Activated CD8-positive, alpha-beta memory T cell treated with anti-CD3 and anti-CD28 coated beads, Interleukin-2, amount 50 U/mL, for 1 hour (primary cell): ENCODE measurements around the gene CCP110.
A peak's percentile ranks its signal among the peaks of the same experiment; 100 is the strongest.
"Not testable (repeated sequence)": the region's sequence is repeated elsewhere in the genome, so short reads cannot be mapped to it uniquely, and the experiment has no call there.

Source experiments
- DNase-seq: peaks from one replicate; pipeline ENCODE4 v3.0.0-alpha.2; 2020; ENCODE audit errors: extremely low read depth

The CCP110 gene

DNA sequence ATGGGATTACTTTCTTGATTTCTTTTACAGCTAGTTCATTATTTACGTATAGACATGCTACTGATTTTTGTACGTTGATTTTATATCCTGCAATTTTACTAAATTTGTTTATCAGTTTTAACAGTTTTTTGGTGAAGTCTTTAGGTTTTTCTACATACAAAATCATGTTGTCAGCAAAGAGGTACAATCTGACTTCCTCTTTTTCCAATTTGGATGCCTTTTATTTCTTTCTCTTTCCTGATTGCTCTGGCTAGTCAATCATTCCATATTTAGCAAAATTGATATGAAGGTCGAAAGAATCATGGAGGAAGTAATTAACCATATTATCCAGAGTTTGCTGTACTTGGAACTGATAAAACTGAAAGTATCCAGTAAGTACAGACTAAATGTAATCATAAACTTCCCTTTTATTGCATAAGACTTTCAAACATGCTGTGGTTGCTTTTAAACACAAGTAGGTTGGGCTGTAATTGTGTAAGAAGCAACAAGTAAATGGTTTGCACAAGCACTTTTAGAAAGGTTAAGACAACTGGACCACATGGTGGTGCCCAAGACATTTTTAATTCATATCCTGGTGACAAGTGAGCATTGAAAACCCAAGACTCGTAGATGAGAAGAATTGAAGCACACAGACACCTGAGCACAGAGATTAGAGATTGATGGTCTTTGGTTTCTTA, 10.2 kb upstream of the CCP110 start:
- no peak for DNase-seq

DNA sequence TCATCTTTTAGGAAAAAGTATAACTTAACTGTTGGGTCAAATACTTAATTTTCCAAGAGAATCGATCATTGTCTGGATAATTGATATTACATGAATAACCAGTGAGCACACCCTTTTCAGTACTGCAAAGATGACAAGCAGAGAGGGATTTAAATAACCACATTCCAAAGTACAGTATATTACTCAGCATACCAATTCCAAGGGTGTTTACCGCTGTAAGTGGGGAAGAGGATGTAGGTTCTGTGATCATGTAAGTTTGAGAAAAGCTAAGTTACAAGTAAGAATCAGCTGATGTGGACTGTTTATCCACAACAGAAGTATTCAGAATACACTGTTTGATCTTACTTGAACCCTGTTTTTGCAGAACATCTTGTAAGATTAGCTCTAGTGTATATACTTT, 8.0 kb upstream of the CCP110 start:
- DNase-seq, result no peak

DNA sequence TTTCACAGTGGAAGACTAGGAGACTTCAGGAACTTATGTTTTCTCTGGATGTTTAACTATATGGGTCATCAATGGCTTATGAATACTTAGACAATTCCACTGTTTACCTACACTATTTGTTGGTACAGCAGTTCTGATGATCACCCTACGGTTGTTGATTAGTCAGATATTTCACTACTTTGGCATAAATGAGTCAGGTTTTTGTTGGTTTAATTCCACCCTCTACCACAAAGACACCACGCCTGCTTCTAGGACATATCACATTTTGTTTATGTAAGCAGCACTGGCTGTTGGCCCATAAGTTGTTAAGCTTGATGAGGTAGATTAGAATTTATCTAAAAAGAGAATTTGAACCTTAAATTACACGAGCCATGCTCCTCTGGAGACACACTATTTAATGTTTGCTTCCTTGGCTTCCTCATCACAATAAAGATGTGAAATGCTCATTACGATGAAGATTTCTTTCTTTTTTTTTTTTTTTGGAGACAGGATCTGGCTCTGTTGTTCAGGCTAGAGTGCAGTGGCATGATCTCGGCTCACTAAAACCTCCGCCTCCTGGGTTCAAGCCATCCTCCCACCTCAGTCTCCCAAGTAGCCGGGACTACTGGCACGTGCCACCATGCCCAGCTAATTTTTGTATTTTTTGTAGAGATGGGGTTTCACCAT, 6.2 kb upstream of the CCP110 start:
- no peak for DNase-seq

DNA sequence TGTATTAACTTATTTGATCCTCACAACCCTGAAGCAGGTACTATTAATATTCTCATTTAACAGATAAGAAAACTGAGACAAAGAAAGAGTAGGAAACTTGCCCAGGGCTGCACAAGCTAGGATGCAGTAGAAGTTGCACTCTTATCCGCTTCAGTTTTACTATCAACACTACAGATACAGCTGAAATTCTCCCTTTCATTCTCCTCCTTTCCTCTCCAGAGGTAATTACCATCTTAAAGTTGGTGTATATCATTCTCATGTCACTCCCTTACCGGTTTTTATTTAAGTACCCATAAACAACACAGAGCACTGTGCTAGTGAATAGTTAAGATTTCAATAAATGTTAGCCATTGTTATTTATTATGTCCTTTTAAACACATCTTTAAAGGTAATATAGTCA, 5.4 kb upstream of the CCP110 start:
- DNase-seq, result no peak

GRCh38 chr16:19520861-19521331, 2.8 kb upstream of the CCP110 start:
- DNase-seq, result no peak

- peak; percentile 86 for DNase-seq
Measured at GRCh38 chr16:19521471-19522396, 2.0 kb upstream of the CCP110 start, which contains the start of gene GDE1. Gene GDE1, minus strand, starts transcription at chr16:19522098. Its CDS starts 134 bp downstream, at chr16:19521964.

GRCh38 chr16:19522397-19522732, 1.4 kb upstream of the CCP110 start:
- DNase-seq, result no peak

DNA sequence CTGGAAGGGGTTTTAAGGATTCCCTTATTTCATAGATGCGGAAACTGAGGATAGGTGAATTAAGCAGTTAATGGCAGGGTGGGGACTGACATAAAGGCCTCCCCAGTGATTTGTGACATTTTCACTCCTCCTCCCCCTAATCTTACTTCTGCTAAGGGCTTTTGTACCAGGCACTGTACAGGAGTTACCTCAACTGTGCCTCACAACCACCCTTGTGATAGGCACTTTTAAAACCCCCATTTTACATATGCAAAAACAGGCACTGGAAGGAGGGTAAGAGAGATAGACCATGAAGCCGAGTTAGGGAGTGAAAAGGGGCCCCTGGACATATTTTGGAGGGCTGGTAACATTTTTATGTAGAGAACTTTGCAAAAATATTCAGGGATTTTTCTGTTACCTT, 982 bp upstream of the CCP110 start:
- DNase-seq, result no peak

DNA sequence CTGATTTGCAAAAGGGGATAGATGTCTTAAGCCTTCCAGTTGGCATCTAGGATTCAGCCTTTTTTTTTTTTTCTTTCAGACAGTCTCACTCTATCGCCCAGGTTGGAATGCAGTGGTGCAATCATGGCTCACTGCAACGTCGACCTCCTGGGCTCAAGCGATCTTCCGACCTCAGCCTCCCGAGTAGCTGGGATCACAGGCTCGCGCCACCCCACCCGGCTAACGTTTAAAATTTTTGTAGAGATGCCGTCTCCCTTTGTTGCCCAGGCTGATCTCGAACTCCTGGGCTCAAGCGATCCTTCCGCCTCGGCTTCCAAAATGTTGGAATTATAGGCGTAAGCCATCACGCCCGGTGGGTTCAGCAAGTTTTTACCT, 571 bp upstream of the CCP110 start:
- DNase-seq, result no peak

DNA sequence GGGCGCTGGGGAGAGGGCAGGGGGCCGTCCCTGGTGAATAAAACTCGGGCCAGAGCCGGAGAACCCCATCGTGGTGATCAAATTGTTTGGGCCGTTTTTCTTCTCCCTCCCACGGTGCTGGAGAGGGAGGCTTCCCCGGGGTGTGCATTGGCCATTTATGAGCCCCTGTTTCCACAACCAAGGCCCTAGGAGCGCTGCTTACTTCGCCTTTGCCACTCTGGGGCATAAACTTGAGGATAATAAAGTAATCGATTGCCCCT, 544 bp downstream of the CCP110 start:
- DNase-seq, result no peak

DNA sequence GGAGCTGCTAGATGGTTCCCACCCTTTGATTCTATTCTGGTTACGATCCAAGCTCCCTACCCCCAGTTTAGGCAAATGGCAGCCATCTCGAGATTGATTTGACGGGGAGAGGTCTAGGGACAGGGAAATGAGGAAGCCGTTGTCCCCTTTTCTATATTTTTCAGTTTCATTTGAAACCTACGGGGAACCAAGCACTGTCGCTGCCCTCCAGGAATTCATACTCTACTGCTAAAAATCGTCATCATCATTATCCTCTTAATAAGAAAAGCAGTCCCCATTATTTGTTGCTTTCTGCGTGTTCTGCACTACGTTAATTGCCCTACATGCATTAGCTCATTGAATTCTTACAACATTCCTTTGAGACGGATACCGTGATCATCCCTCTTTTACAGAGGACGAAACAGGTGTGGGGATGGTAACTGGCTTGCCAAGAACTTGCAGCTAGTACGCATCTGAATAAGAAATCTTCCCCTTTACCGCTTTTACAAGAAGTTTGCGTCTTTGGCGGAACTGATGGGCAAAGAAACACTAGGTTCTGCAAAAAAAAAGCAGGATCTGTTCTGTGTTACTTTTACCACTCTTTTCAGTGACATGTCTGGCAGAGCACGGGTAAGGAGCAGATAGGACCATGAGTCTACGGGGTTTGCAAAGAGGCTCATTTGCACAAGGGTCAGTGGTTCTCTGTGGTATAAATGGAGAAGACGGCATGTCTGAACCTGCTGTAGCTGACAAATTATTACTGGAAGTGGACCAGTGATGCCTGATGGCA, 1.1 kb downstream of the CCP110 start:
- DNase-seq, result no peak

DNA sequence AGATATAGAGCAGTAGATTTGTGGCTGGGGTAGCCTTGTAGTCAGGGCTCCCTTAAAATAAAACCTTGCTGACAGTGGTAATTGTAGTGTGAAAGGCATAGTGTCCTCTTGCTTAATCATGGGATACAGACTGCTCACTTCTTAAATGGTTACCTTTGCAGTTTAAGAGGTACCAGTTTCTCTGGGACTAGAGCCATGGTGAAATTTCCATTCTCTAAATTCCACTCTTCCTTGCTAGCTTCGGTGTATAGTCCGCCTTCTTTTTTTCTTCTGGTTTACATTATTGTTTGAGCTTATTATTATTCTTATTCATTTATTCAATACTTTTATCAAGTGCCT, 1.6 kb downstream of the CCP110 start:
- no peak for DNase-seq

- no peak for DNase-seq
Measured at GRCh38 chr16:19527161-19527560, 3.4 kb downstream of the CCP110 start.

GRCh38 chr16:19528666-19529065, 4.9 kb downstream of the CCP110 start:
- no peak for DNase-seq

- DNase-seq, result no peak
Measured at GRCh38 chr16:19532601-19533000, 8.9 kb downstream of the CCP110 start.

DNA sequence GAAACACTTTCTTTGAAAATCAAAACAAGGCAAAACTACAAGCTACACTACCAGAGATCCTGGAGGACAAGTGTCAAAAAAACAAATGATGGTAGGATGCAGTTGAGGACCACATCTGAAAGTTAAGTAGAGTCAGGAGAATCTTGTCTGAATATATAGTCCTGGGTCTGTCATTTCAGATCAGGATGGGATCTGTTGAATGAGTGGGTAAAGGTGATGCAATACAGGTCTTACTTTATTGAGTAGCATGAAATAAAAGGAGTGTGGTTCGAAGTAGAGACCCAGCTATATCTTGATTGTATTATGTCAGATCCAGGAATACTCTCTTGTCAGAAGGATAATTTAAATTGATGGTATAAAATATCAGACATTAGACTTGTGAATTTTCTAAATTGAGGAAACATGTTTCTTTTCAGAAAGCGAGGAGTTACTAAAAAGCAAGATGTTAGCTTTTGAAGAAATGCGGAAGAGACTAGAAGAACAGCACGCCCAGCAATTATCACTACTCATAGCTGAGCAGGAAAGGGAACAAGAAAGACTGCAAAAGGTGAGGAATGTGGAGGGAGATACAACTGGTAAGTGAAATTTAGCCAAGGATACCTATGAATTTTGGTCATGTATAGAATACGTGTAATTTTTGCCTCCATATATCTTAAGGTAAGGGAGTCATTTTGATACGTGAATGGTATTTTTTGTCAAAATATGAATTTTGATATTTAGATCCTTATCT, 16.7 kb downstream of the CCP110 start:
- DNase-seq, result no peak

GRCh38 chr16:19542138-19542821, 18.5 kb downstream of the CCP110 start:
- DNase-seq, result no peak

DNA sequence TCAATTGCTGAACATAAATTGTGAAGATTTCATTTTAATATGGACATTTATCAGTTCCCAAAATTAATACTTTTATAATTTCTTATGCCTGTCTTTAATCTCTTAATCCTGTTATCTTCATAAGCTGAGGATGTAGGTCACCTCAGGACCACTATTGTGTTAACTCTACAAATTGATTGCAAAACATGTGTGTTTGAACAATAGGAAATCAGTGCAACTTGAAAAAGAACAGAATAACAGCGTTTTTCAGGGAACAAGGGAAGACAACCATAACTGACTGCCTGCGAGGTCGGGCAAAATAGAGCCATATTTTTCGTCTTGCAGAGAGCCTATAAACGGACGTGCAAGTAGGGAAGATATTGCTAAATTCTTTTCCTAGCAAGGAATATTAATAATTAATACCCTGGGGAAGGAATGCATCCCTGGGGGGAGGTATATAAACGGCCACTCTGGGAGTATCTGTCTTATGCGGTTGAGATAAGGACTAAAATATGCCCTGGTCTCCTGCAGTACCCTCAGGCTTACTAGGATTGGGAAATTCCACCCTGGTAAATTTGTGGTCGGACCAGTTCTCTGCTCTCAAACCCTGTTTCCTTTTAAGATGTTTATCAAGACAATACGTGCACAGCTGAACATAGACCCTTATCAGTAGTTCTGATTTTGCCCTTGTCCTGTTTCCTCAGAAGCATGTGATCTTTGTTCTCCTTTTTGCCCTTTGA, 19.7 kb downstream of the CCP110 start:
- not testable (repeated sequence) for DNase-seq

- DNase-seq, result no peak
Measured at GRCh38 chr16:19548144-19548543, 24.4 kb downstream of the CCP110 start.

DNA sequence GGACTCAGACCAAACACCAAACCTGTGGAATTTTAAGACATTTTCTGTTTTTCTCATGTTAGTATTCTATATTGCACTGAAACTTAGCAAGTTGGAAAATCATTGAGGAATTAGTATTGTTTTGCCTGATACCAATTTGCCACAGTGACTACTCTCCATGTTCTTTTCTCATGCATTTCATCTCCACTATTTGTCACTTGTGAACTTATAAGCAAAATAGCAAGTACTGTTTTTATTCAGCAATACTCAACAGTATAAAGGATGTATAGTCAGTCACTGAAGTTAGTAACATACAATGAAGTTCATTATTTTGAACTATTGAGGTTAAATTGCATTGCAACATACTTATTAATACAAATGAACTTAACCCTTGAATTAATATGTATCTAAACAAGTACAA, 25.9 kb downstream of the CCP110 start:
- no peak for DNase-seq
